GM12878 (cell line): ENCODE data around the gene ZDHHC7. TPM values are rescaled to one million over a fixed set of nuclear protein-coding genes. Genes with fewer than 3 reads are reported as not detected.

ENCODE experiments used
- ATAC-seq: fragments of 200-7000 bp; cut with Tn5 transposase; 3 replicates; pipeline ENCODE4 v1.9.1; 2020; ENCODE audit warnings: mild to moderate bottlenecking, moderate library complexity
- BruUV-seq: library from RNA; stranded (reverse); fragments of 400-500 nt; replicated peaks from 2 replicates; lab custom pipeline; 2021; lab: Mats Ljungman, UMichigan
- CTCF ChIA-PET: fragments of 300-600 bp; sonication (Branson Sonifier 250); formaldehyde crosslinking; extraction: SDS; loops from one replicate; lab custom pipeline; 2021; ENCODE audit warnings: inconsistent platforms; lab: Yijun Ruan, JAX
- POLR2A ChIA-PET: fragments of 350-600 bp; formaldehyde crosslinking; extraction: SDS; loops from one replicate; lab custom pipeline; 2021; ENCODE audit warnings: inconsistent platforms; lab: Charles Lee
- RAD21 ChIA-PET: fragments of 300-600 bp; sonication (Branson Sonifier 250); formaldehyde crosslinking; loops from one replicate; lab custom pipeline; 2023; ENCODE audit warnings: antibody characterized with exemption; ENCODE audit not compliant: unreplicated experiment; lab: Charles Lee
- SMC1A ChIA-PET: fragments of 300-600 bp; sonication (Branson Sonifier 250); formaldehyde crosslinking; loops from one replicate; lab custom pipeline; 2023; ENCODE audit not compliant: unreplicated experiment, uncharacterized antibody; lab: Charles Lee
- DNase-seq: peaks from one replicate; pipeline ENCODE4 v3.0.0-alpha.2; 2011; ENCODE audit warnings: low read depth, low spot score
- FAIRE-seq: peaks from 3 replicates; lab custom pipeline; 2011; peaks lifted over from hg19 to GRCh38; lab: Jason Lieb, UNC
- H2AFZ ChIP-seq: 2 replicates; pipeline ENCODE4 v1.6.0; 2011; ENCODE audit warnings: low read depth, low read length, control low read depth; ENCODE audit not compliant: control insufficient read depth
- H3K27ac ChIP-seq: 2 replicates; pipeline ENCODE4 v1.5.1; 2011; ENCODE audit warnings: control low read depth; ENCODE audit not compliant: control insufficient read depth, insufficient read depth
- H3K27me3 ChIP-seq, 2 experiments: replicated peaks in 1 of 2; 2 replicates each; pipeline versions ENCODE4 v1.6.0 to v1.6.1; 2011; ENCODE audit warnings: low read length in 1 of 2; ENCODE audit not compliant: control insufficient read depth in 2 of 2, insufficient read depth in 2 of 2
- H3K36me3 ChIP-seq, 2 experiments: 2 replicates each; pipeline ENCODE4 v1.5.1; 2011; ENCODE audit warnings: low read length in 1 of 2; ENCODE audit not compliant: control insufficient read depth in 2 of 2, insufficient read depth in 2 of 2
- H3K4me1 ChIP-seq: 2 replicates; pipeline ENCODE4 v1.6.1; 2011; ENCODE audit warnings: mild to moderate bottlenecking, low read length, moderate library complexity, mixed read lengths; ENCODE audit not compliant: control insufficient read depth, insufficient read depth
- H3K4me2 ChIP-seq: 2 replicates; pipeline ENCODE4 v1.6.0; 2011; ENCODE audit warnings: control low read depth; ENCODE audit not compliant: control insufficient read depth, insufficient read depth
- H3K4me3 ChIP-seq: fragments of 200-600 bp; sonication (generic); 2 replicates; pipeline ENCODE4 v1.5.1; 2016
- H3K79me2 ChIP-seq: 2 replicates; pipeline ENCODE4 v1.6.0; 2011; ENCODE audit warnings: low read length; ENCODE audit not compliant: control insufficient read depth, insufficient read depth
- H3K9ac ChIP-seq: 2 replicates; pipeline ENCODE4 v1.8.0; 2011; ENCODE audit warnings: low read length, control low read depth, mixed read lengths; ENCODE audit not compliant: control insufficient read depth, insufficient read depth
- H3K9me3 ChIP-seq: replicated peaks from 3 replicates; pipeline ENCODE4 v1.5.1; 2011; ENCODE audit warnings: mild to moderate bottlenecking, low read length; ENCODE audit not compliant: control insufficient read depth, insufficient read depth
- H4K20me1 ChIP-seq: 2 replicates; pipeline ENCODE4 v1.6.0; 2011; ENCODE audit not compliant: control insufficient read depth, insufficient read depth
- BCL11A ChIP-seq: IDR thresholded peaks from 2 replicates; pipeline ENCODE4 v1.6.1; 2011; ENCODE audit warnings: low read depth, low read length
- FOS ChIP-seq: IDR thresholded peaks from 3 replicates; pipeline ENCODE4 v1.6.1; 2011; ENCODE audit warnings: borderline replicate concordance; ENCODE audit not compliant: insufficient read length; ENCODE audit errors: extremely low read depth
- GATAD2B ChIP-seq: fragments of 450-650 bp; conservative IDR thresholded peaks from 2 replicates; pipeline ENCODE4 v1.6.1; 2017; ENCODE audit warnings: low read depth, mild to moderate bottlenecking, moderate library complexity
- NFYB ChIP-seq: IDR thresholded peaks from 2 replicates; pipeline ENCODE4 v1.6.1; 2011; ENCODE audit warnings: low read depth, mild to moderate bottlenecking, low read length, improper control_type of control experiment, moderate library complexity; ENCODE audit not compliant: insufficient read depth
- PAX5 ChIP-seq: IDR thresholded peaks from 2 replicates; pipeline ENCODE4 v1.6.1; 2011; ENCODE audit warnings: low read depth, low read length, borderline replicate concordance
- PAX8 ChIP-seq: fragments of 450-650 bp; IDR thresholded peaks from 2 replicates; pipeline ENCODE4 v1.6.1; 2017; ENCODE audit warnings: mild to moderate bottlenecking, moderate library complexity
- RFX5 ChIP-seq: IDR thresholded peaks from 2 replicates; pipeline ENCODE4 v1.6.1; 2011; ENCODE audit warnings: low read depth, low read length, improper control_type of control experiment
- SUPT20H ChIP-seq: IDR thresholded peaks from 2 replicates; pipeline ENCODE4 v1.6.1; 2011; ENCODE audit warnings: low read depth, mild to moderate bottlenecking, low read length, moderate library complexity, borderline replicate concordance; ENCODE audit not compliant: control insufficient read depth
- USF1 ChIP-seq: IDR thresholded peaks from 2 replicates; pipeline ENCODE4 v1.6.1; 2011; ENCODE audit warnings: borderline replicate concordance, low read depth, mild to moderate bottlenecking, moderate library complexity, mixed read lengths, low read length; ENCODE audit not compliant: insufficient read depth; ENCODE audit errors: extremely low read length
- ZBED1 ChIP-seq: IDR thresholded peaks from 2 replicates; pipeline ENCODE4 v1.6.1; 2016; ENCODE audit warnings: borderline replicate concordance
- ZBTB4 ChIP-seq: fragments of 450-650 bp; formaldehyde crosslinking; IDR thresholded peaks from 2 replicates; pipeline ENCODE4 v1.4.0; 2022; ENCODE audit warnings: mild to moderate bottlenecking, moderate library complexity
- WGBS: methylation state at CpG from one replicate; pipeline ENCODE4 v1.1.6; 2016; ENCODE audit warnings: low lambda C conversion rate; ENCODE audit not compliant: insufficient replicate concordance, insufficient coverage; ENCODE audit errors: missing lambda C conversion rate; 5-methylcytosine and 5-hydroxymethylcytosine counted together
- in situ Hi-C: fragments of 300-500 bp; cut with MboI; formaldehyde crosslinking; loops from 9 replicates; pipeline ENCODE4 v1.14.3; 2018; ENCODE audit warnings: mixed read lengths
- intact Hi-C: fragments of 100-400 bp; cut with micrococcal nuclease; formaldehyde crosslinking; loops from one replicate; pipeline ENCODE4 v1.14.2; 2022; ENCODE audit not compliant: unreplicated experiment
- polyA plus RNA-seq, 11 experiments: library from polyadenylated mRNA; depleted of rRNA in 4 of 11; unstranded in 6 of 11; stranded (reverse) in 5 of 11; fragments of >200 nt; fragmentation: Nextera tagmentation in 4 of 11; fragmentation: Illumina TruSeq in 1 of 11; extraction: Ambion mirVana in 4 of 11; extraction: Trizol in 1 of 11; gene quantifications; 1 replicate in 1 of 11; 2 replicates in 10 of 11; pipeline versions ENCODE4 v1.2.1 to v1.2.3, GENCODE V29; 2011 to 2016; ENCODE audit warnings: inconsistent platforms in 2 of 11, missing spikeins in 2 of 11, low read depth in 1 of 11
- total RNA-seq, 4 experiments: library from RNA; depleted of rRNA in 3 of 4; stranded (reverse); fragments of >200 nt in 3 of 4; fragmentation: Illumina TruSeq in 1 of 4; extraction: Trizol in 1 of 4; gene quantifications; 2 replicates each; pipeline versions ENCODE4 v1.2.1 to v1.2.3, GENCODE V29; 2013 to 2021

The ZDHHC7 gene
- total and polyA plus RNA-seq, 10 of the 15 experiments (the other 5 are each of a cell fraction or from before 2014, with no cell fraction given) = 0.87 to 26.0 (median 20.0) TPM

GRCh38 chr16:85015481-85016187, 4.3 kb upstream of the ZDHHC7 start:
- TF ChIP-seq BCL11A = no peak
- TF ChIP-seq PAX5 = no peak
- TF ChIP-seq USF1 = no peak
- TF ChIP-seq PAX8 = no peak
- no peak for TF ChIP-seq SUPT20H
- TF ChIP-seq NFYB = no peak
- TF ChIP-seq RFX5 = no peak
- TF ChIP-seq FOS = no peak
- TF ChIP-seq ZBED1 = no peak
- TF ChIP-seq GATAD2B = no peak
- TF ChIP-seq ZBTB4 (CRISPR knock-in tag) = no peak
- CTCF ChIA-PET = interaction anchor here (1.0 to 1.9 kb wide), 3 partner anchors 10 to 45 kb away, joined by 3 to 6 read pairs (median 3); no protein-coding TSS in a partner anchor

More at GRCh38 chr16:85015481-85016187, 4.3 kb upstream of the ZDHHC7 start:
- intact Hi-C loops = no loop called here
- no peak overlapping the region for H2AFZ ChIP-seq
- ATAC-seq = no peak
- H4K20me1 ChIP-seq = no peaks in the 10 kb centered on the region
- no peak overlapping the region for H3K4me3 ChIP-seq
- over 99% methylated on average over 5 of the region's 5 CpGs for WGBS
- no TSS peak for BruUV-seq
- ChIA-PET POLR2A (interaction anchor here (1.0 to 1.4 kb wide), 2 partner anchors 11 to 68 kb away, joined by 3 to 4 read pairs; no protein-coding TSS in a partner anchor), SMC1A (no interaction called here), RAD21 (no interaction called here)
- no peak for FAIRE-seq
- in situ Hi-C loops = no loop called here
- H3K9ac ChIP-seq = no peak overlapping the region
- no peak overlapping the region for H3K27ac ChIP-seq
- DNase-seq = no peak
- H3K9me3 ChIP-seq = no peaks in the 10 kb centered on the region
- no peaks in the 10 kb centered on the region for H3K36me3 ChIP-seq
- H3K27me3 ChIP-seq = no peaks in the 10 kb centered on the region
- peaks cover 8% of the 10 kb centered on the region for H3K79me2 ChIP-seq
- H3K4me1 ChIP-seq = peaks cover 6% of the 10 kb centered on the region
- H3K4me2 ChIP-seq = no peak overlapping the region
